Uterus (tissue), 4 donors: Measurements from ENCODE around the gene SYT9. TPM values are rescaled to one million over a fixed set of nuclear protein-coding genes. Genes with fewer than 3 reads are reported as not detected.

ENCODE experiments used
- DNase-seq, 2 donors: peaks; one replicate each; pipeline ENCODE4 v3.0.0-alpha.2; 2019 to 2020
- H3K27ac ChIP-seq, 2 donors: fragments of 200-600 bp; sonication (generic); 1 replicate in 1 of 2; 2 replicates in 1 of 2; pipeline ENCODE4 v1.5.1; 2016 to 2018
- H3K27me3 ChIP-seq, 2 donors: fragments of 200-600 bp; sonication (generic); one replicate each; pipeline ENCODE4 v1.5.1; 2018 to 2019; ENCODE audit warnings: control low read depth in 1 of 2
- H3K36me3 ChIP-seq, 2 donors: fragments of 200-600 bp; sonication (generic); one replicate each; pipeline ENCODE4 v1.5.1; 2019; ENCODE audit warnings: control low read depth in 1 of 2
- H3K4me1 ChIP-seq, 2 donors: fragments of 200-600 bp; sonication (generic); one replicate each; pipeline ENCODE4 v1.5.1; 2018 to 2019; ENCODE audit warnings: control low read depth in 1 of 2
- H3K4me3 ChIP-seq, 2 donors: fragments of 200-600 bp; sonication (generic); 1 replicate in 1 of 2; 2 replicates in 1 of 2; pipeline ENCODE4 v1.5.1; 2018 to 2019; ENCODE audit warnings: mild to moderate bottlenecking in 1 of 2
- H3K9me3 ChIP-seq, 2 donors: fragments of 200-600 bp; sonication (generic); one replicate each; pipeline ENCODE4 v1.5.1; 2019; ENCODE audit warnings: control low read depth in 1 of 2
- CTCF ChIP-seq, 4 experiments: fragments of 200-600 bp in 2 of 4; fragments of 450-650 bp in 2 of 4; sonication (generic) in 2 of 4; IDR thresholded peaks; one replicate each; pipeline ENCODE4 v1.5.1; 2016 to 2019; ENCODE audit warnings: antibody characterized with exemption in 4 of 4, mild to moderate bottlenecking in 2 of 4, moderate library complexity in 1 of 4
- POLR2A ChIP-seq, 2 donors: fragments of 450-650 bp; IDR thresholded peaks; one replicate each; pipeline ENCODE4 v1.6.1; 2016; ENCODE audit warnings: antibody characterized with exemption in 2 of 2, mild to moderate bottlenecking in 1 of 2, moderate library complexity in 1 of 2
- intact Hi-C: fragments of 100-400 bp; cut with DNase I; formaldehyde crosslinking; loops from one replicate; pipeline ENCODE4 v1.15.1; 2023; ENCODE audit warnings: low total_unique reads
- total RNA-seq, 4 donors: library from RNA; depleted of rRNA in 3 of 4; stranded (reverse); fragments of >200 nt in 3 of 4; gene quantifications; one replicate each; pipeline versions ENCODE4 v1.1.0 to v1.2.4, GENCODE V29; 2014 to 2023
- donor health status: DM: yes; HTN: yes; CAD: no.

The SYT9 gene
- total RNA-seq, 4 donors from 2014 or later: 0.29 to 5.8 (median 3.0) TPM; not detected in 1

- H3K36me3 ChIP-seq: no peaks in the 10 kb centered on the region
- intact Hi-C loops: no loop called here
These were observed 26.7 kb downstream of the SYT9 start for GRCh38 chr11:7278314-7278917.

GRCh38 chr11:7279676-7280075 is 28.0 kb downstream of the SYT9 start:
- Histone ChIP-seq H3K36me3 (no peaks in the 10 kb centered on the region), H3K9me3 (no peaks in the 10 kb centered on the region), H3K4me1 (no peaks in the 10 kb centered on the region), H3K27ac (no peak overlapping the region), H3K4me3 (no peak overlapping the region), H3K27me3 (no peaks in the 10 kb centered on the region)
- intact Hi-C loops: no loop called here
- TF ChIP-seq CTCF (IDR thresholded peaks at IDR 0.05) (no peak), POLR2A (IDR thresholded peaks at IDR 0.05) (no peak)
- DNase-seq: no peak

More at GRCh38 chr11:7278314-7278917, 26.7 kb downstream of the SYT9 start:
- Histone ChIP-seq H3K9me3 (no peaks in the 10 kb centered on the region), H3K4me1 (no peaks in the 10 kb centered on the region), H3K27ac (no peak overlapping the region), H3K27me3 (no peaks in the 10 kb centered on the region), H3K4me3 (no peak overlapping the region)
- no peak for DNase-seq
- TF ChIP-seq CTCF (IDR thresholded peaks at IDR 0.05) (peak; percentile 26 to 35 (median 28)), POLR2A (IDR thresholded peaks at IDR 0.05) (no peak)

GRCh38 chr11:7281079-7281478 is 29.4 kb downstream of the SYT9 start:
- intact Hi-C loops: no loop called here
- TF ChIP-seq CTCF (IDR thresholded peaks at IDR 0.05) (no peak), POLR2A (IDR thresholded peaks at IDR 0.05) (no peak)
- no peaks in the 10 kb centered on the region for H3K27me3 ChIP-seq
- no peaks in the 10 kb centered on the region for H3K4me1 ChIP-seq
- DNase-seq: no peak
- no peaks in the 10 kb centered on the region for H3K36me3 ChIP-seq
- H3K9me3 ChIP-seq: no peaks in the 10 kb centered on the region
- no peak overlapping the region for H3K4me3 ChIP-seq
- H3K27ac ChIP-seq: no peak overlapping the region

- Histone ChIP-seq H3K9me3 (no peaks in the 10 kb centered on the region), H3K36me3 (no peaks in the 10 kb centered on the region), H3K27ac (no peak overlapping the region), H3K4me1 (no peaks in the 10 kb centered on the region), H3K4me3 (no peak overlapping the region), H3K27me3 (no peaks in the 10 kb centered on the region)
- TF ChIP-seq CTCF (IDR thresholded peaks at IDR 0.05) (no peak), POLR2A (IDR thresholded peaks at IDR 0.05) (no peak)
- intact Hi-C loops: no loop called here
- DNase-seq: no peak
These were observed 30.1 kb downstream of the SYT9 start for GRCh38 chr11:7281809-7282208.

GRCh38 chr11:7286178-7286577 is 34.5 kb downstream of the SYT9 start:
- no peak for DNase-seq
- no peak for TF ChIP-seq POLR2A (IDR thresholded peaks at IDR 0.05)
- no peak for TF ChIP-seq CTCF (IDR thresholded peaks at IDR 0.05)
- H3K27me3 ChIP-seq: no peaks in the 10 kb centered on the region
- H3K9me3 ChIP-seq: no peaks in the 10 kb centered on the region
- intact Hi-C loops: no loop called here
- no peak overlapping the region for H3K27ac ChIP-seq
- H3K4me1 ChIP-seq: no peaks in the 10 kb centered on the region
- no peak overlapping the region for H3K4me3 ChIP-seq
- no peaks in the 10 kb centered on the region for H3K36me3 ChIP-seq
